ENCODE measurements around the gene WDR45B.

The WDR45B gene

GRCh38 chr17:82619641-82620040 lies 28.6 kb downstream of the WDR45B start:
- no peak for DNase-seq

- DNase-seq = no peak
Observed at GRCh38 chr17:82619211-82619610, 29.0 kb downstream of the WDR45B start.

GRCh38 chr17:82616021-82616711 lies 32.1 kb downstream of the WDR45B start:
- no peak for DNase-seq

GRCh38 chr17:82615084-82616020 lies 32.9 kb downstream of the WDR45B start:
- no peak for DNase-seq

GRCh38 chr17:82614095-82614631 lies 34.1 kb downstream of the WDR45B start:
- no peak for DNase-seq

GRCh38 chr17:82613283-82614094 lies 34.8 kb downstream of the WDR45B start:
- DNase-seq = no peak

GRCh38 chr17:82611140-82612058 lies 36.8 kb downstream of the WDR45B start:
- DNase-seq = no peak

GRCh38 chr17:82609655-82610054 lies 38.6 kb downstream of the WDR45B start:
- DNase-seq = no peak

GRCh38 chr17:82608816-82609215 lies 39.4 kb downstream of the WDR45B start:
- DNase-seq = no peak

GRCh38 chr17:82605939-82606600 lies 42.2 kb downstream of the WDR45B start:
- DNase-seq = no peak

GRCh38 chr17:82604532-82604931 lies 43.7 kb downstream of the WDR45B start:
- no peak for DNase-seq

- DNase-seq = no peak
Observed at GRCh38 chr17:82603981-82604448, 44.2 kb downstream of the WDR45B start.

GRCh38 chr17:82602986-82603710 lies 45.1 kb downstream of the WDR45B start:
- DNase-seq = no peak

GRCh38 chr17:82602487-82602886 lies 45.8 kb downstream of the WDR45B start:
- no peak for DNase-seq

GRCh38 chr17:82601447-82602000 lies 46.7 kb downstream of the WDR45B start:
- no peak for DNase-seq

GRCh38 chr17:82600731-82601446 lies 47.4 kb downstream of the WDR45B start:
- DNase-seq = no peak

GRCh38 chr17:82599674-82600661 lies 48.3 kb downstream of the WDR45B start:
- no peak for DNase-seq
